HT-29 (cell line): ENCODE data around the gene ZNF438. TPM values are rescaled to one million over a fixed set of nuclear protein-coding genes. Genes with fewer than 3 reads are reported as not detected.

Experiments used
- DNase-seq: peaks from one replicate; pipeline ENCODE4 v3.0.0-alpha.2; 2015; ENCODE audit warnings: low spot score
- total RNA-seq: library from RNA; depleted of rRNA; stranded (reverse); fragments of >200 nt; shearing (Covaris generic); gene quantifications from 2 replicates; pipeline ENCODE4 v1.2.3, GENCODE V29; 2014

The ZNF438 gene
- total RNA-seq, 1 experiment from 2014 or later: 1.2 TPM

DNA sequence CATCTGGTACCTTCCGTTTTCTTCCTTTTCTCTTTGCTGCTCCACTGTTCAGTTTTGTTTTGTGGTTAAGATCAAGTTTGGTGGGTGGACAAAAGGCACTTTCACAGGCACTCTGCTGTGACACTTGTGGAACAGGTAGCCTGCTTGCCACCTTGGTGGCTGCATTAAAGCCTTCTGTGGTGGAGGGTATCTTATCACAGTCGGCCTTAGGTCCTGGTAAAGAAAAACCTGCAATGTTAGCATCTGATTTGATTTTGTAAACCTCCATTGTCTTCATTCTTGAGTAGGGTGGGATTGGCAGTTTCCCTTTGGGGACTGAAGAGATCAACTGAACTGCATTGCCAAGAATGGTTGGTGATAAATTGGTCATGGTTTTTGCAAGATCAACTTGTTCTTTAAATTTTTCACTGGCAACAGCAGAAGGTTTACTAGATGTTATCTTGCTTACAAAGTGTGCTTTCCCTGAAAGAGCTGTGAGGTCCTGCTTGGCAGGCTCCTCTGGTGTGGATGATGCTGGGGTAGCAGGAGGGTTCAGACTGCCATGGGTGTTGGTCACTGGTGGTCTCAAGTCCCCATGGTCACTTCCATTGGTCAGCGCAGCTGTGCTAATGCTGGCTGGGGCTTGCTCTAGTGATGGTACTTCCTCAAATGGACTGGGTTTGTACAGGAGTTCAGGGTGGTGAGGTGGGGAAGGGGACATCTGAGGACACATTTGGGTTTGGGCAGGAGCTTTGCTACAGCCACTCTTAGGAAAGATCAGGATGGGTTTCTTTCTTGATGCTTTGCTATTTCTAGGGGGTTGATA, 182.2 kb downstream of the ZNF438 start:
- no peak for DNase-seq

DNA sequence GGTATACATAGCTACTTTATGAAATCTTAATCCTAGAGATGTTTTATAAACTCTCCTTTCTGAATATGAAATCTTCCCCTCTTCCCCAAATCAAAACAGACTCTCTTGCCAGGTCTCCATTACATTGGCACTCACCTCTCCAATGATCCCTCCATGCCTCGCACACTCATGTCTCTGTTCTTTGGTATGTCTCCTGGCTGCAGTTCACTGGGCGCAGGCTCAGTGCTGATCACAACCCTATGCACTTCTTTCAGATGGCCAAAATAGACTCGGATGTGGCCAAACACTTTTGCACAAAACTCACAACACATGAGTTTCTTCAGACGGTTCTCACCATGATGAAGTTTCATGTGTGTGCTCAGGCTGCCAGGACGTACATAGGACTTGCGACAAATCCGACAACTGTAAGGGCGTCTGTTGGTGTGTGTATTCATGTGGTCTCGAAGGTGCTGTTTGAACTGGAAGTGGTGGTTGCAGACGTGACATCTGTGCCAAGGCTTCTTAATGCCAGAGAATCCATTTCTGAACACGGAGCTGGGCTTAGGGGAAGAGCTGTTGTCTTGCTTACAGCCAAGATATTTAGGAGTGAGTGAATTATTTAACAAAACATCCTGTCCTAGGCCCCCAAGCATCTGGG, 183.2 kb downstream of the ZNF438 start:
- DNase-seq: no peak

DNA sequence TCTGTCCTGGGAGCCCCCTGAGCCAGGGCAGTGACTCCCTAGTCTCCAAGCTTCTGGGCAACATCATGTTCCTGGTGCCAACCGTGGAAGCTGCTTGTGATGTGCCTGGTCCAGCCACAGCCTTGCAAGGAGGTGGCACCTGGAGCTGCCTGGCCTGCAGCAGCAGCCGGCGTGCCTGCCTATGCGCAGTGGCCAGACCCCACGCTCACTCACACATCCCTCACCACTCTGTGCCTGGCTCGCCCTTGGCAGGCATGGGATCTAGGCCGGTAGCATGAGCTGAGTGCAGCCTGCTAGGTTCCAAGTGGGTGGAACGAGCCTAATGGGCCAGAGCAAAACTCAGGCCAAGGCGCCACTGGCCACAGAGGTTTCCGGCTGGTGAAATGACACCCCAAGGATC, 184.0 kb downstream of the ZNF438 start:
- DNase-seq: no peak

DNA sequence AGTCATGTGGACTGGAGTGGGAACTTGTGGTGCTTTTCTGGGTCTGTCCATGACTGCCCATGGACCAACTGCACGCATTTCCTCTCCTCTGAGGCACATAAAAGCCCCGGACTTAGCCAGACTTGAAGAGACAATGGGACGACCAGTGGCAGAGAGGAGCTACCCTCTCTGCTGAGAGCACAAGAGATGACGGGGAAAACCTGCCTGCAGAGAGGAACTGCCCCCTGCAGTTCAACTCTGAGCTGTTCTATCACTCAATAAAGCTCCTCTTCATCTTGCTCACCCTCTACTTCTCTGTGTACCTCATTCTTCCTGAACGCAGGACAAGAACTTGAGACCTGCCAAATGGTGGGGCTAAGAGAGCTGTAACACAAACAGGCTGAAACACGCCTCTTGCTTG, 184.5 kb downstream of the ZNF438 start:
- no peak for DNase-seq

DNA sequence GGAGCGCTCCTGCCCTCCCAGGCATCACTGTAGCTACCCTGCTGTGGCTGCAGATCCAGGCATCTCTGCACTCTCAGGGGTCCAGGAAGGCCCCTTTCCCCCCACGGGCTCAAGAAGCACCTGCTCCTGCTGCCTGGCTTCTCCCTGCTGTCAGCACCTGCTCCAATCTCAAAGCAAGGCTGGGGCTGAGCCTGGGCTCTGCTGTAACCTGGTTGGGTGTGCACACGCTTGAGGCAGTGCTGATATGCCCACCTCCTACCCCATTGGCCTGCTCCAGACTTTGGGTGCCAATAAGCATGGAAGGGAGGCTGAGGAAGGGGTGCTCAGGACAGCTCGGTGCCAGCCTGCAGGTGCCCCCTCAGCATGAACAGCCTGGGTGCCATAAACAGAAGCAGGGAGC, 185.0 kb downstream of the ZNF438 start:
- no peak for DNase-seq

DNA sequence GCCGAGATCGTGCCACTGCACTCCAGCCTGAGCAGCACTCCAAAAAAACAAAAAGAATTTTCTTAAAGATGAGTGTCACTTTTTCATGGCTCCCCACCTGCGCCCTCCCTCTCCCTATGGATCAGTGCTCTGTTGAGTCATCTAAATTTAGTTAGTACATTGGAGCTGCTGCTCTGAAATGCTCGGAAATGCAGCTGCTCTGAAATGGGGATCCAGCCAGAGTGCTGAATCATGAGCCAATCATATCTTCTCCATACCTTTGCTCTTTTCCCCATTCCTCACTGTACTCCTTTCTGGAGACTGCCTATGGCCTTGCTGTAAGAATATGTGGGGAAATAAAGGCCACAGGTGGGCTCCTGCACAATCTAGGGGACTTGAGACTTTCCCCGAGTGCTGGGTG, 188.8 kb downstream of the ZNF438 start:
- no peak for DNase-seq

DNA sequence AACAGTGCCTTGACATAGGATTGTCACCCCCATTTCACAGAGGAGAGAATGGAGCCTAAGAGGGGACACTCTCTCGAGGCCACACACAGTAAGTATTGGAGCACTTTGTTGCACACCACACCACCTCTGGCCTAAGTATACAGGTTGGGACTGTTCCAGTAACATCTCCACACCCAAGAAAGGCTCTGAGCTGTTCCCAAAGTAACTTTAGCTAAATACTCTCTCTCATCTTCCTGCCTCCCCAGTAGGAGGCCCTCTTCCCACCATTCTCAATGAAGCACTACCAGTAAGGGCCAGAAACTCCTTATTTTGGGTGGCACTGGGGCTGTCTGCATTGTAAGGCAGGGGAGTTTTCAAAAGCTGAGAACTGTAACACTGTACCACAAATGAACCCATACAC, 189.5 kb downstream of the ZNF438 start:
- DNase-seq: no peak

DNA sequence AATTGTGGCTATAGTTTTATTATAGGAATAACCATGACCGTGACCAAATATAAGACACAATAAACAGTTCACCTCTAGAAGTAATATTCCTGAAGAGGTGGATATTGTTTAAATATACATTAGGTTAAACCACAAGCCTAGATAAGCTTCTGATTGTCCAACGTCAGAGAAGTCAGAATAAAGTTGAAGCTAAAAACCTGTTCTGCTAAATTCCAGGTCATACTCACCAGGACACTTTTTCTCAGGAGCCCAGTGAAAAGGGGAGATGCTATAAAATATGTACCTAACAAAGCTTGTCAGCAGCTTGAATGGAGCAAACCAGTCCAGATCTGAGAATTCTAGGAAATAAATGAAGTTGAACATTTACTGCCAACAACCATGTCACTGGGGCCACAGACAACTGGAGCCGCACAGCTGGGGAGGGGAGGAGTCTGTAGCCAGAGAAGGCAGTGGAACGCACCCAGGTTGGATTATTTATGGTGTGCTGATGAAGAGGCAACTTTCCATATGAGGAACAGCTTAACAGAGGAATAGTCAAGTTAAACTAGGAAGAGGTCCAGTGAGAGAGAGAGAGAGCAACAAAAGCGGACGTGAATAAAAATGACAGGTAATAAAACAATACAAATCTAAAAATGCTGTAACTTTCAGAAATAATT, 191.1 kb downstream of the ZNF438 start:
- peak; percentile 21 for DNase-seq

DNA sequence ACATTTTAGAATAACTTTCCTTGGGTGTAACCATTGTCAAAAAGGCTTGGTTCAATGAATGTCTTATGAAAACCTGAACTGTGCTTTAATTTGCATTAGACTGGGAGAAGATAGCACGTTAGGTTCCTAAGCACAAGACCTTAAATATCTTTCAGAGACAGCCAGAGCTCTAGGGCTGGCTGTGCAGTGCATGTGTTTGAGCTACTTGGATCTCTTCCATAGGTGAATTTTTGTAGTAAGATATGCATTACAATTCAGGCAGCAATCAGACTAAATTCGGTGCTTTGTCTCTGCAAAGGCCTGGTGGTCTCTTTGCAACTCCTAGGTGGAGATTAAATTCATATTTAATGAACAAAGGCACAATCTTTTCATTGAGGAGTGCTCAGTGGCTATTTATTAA, 192.0 kb downstream of the ZNF438 start:
- no peak for DNase-seq

DNA sequence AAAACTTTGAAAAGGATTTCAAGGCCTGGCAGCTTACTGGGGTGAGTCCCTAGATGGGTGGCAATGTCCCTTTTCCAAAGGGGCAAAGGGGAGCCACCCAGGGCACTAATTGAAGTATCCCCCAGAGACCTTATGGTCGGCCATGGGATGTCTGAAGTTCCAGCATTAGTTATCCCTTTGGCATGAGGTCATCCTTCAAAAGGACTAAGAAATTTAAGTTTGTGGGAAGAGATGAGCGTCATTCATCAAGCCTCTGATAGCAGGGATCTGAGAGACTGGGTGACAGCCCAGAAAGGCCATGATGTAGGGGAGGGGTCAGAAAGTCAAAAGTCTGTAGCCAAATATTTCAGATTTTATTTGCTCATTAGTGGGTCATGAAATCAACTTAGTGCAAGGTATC, 195.3 kb downstream of the ZNF438 start:
- no peak for DNase-seq

DNA sequence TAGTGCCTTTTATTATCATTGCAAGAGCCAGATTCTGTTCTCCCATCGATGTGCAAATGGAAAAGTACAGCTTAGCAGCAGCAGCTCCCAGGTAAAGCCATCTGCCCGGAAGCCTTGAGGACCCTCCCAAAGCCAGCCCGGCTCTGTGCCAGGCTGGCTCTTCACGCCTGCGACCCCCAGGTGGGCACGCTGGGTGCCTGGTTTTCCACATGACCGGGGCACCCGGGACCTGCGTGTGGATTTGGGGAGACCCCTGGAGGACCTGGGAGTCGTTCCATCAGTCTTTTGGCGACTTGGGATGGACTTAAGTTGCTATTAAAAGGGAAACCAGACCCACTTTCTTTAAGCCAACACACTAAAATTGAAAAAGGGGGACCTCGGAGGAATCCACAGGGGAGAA, 196.5 kb downstream of the ZNF438 start:
- no peak for DNase-seq

DNA sequence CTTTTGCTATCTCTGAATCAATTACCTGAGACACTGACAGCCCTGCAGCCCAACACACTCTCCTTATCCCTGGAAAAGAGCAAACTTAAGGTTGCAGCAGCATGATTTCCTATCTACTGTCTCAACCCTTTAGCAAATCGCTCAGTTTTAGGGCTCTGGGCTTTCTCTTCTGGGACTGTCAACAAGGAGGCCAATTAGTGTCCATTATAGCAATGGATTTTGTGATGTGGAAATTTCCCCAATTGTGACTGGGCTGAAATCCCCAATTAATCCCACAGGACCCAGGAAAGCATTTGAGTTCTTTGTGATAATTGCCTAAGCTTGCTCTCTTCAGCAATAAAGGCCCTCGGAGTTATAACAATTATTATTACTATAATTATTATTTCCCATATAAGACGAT, 197.0 kb downstream of the ZNF438 start:
- DNase-seq: no peak

DNA sequence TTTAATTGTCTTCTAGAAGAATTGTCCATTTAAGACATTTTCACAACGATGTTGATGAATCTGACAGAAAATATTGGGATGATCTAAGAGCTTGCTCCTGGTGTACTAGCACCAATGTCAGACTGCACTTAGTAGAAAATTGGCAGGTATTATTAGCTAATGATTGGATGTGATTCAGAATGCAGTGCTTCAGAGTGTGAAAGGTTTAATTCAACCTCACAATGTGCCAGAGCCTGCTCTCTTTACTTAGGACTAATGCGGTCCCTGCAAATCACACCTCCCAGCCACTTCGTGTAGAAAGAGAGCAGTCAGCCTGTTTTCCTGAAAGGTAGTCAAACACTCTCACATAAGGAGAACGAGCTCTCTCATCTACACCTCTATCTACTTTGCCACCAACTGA, 197.5 kb downstream of the ZNF438 start:
- no peak for DNase-seq

DNA sequence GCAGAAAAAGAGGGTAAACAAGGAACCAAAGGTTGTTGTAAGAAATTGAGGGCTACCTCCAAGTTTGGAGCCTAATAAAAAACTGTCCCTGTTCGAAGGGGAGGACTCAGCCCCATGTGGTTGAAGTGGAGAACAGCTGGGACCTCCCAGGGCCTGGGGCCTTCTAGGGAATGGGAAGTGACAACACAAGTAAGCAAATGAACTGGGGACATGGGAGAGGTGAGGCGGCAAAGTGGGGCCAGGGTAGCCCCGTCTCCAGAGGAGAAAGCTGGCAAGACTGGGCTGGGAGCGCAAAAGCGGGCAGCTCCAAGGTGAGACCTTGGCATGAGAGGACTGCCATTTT, 198.1 kb downstream of the ZNF438 start:
- no peak for DNase-seq

DNA sequence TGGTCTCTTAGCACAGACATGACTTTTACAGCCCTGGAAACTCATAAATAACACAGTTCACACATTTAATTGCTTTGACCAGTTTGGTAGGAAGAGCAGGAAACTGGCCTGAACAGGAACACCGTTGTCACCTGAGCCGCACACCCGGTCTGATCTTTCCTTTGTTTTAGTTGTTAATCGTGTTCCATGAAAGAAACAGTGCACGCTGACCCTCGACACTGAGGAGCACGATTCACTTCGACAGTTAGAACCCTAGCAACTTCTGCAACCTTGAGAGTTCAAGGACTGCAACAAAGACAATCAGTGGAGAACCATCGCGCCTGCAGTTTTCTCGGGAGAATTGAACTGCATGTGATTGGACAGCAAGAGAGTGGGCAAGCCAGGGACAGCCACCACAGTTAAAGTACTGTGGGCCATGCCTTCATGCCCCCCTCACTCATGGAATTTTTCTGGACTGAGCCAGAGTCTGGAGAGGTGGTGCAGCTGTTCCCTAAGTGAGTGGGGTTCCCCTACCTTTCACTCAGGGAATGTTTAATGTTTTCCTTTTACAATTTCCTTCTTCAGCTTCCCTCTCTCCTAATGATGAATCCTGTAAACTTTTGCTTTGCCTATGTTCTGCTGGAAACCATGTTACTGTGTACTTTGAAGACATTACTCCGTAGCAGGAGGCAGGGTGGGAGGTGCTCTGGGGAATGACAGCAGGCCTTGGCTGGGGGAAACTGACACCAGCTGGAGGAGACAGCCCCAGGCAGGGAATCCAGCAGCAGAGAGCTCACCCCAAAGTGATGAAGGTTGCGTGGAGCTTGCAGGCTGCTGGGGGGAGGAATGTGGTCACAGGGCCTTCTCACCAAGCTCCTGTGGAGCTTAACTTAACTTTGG, 198.7 kb downstream of the ZNF438 start:
- no peak for DNase-seq

DNA sequence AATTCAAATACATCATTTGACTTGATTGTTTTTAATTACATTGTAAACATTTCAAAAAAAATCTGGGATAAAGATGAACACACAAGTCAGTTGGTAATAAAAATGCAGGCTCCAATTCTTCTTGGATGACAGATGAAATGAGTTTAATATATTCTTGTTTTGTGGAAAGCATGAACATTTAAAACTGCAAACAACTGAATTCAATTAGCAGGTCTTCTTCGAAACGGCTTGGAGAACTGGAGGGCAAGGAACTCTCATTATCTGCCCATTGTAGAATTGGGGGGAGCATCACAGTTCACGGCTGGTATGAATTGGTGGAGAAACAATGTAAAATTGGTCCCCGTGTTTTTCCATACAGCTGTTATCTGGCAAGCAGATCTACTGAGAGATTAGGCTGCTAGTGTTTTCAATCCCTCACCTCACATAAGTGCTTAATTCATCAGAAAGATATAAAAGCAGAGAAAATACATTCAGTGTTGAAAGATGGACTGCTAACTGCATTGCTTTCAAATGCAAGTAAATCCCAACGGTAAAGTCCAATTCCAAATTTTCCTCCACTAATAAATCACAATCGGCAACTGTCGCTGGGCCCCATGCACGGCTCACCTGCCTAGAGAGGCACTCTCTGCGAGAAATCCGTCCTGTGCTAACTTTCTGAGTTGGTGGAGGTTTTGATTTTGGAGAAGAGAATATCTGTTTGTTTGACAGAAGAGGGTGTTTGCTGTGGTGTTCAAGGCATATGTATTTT, 199.5 kb downstream of the ZNF438 start:
- no peak for DNase-seq

DNA sequence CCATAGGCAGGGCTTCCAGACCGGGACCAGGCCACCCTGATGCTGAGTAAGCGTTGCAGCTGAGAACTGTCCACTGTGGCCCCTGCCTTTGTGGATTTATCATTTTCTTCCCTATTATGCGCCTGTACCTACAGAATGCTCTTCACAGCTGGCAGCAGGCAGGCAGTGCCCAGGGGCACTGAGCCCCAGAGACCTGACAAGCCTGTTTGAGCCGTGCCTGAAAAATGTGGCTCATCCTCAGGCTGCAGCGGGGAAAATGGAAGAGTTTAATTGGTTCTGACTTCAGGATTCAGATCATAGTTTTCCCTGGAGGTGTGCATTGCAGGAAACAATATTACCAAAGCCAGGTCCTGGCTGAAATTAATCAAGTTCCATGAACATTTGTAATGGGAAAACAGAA, 200.2 kb downstream of the ZNF438 start:
- DNase-seq: no peak

DNA sequence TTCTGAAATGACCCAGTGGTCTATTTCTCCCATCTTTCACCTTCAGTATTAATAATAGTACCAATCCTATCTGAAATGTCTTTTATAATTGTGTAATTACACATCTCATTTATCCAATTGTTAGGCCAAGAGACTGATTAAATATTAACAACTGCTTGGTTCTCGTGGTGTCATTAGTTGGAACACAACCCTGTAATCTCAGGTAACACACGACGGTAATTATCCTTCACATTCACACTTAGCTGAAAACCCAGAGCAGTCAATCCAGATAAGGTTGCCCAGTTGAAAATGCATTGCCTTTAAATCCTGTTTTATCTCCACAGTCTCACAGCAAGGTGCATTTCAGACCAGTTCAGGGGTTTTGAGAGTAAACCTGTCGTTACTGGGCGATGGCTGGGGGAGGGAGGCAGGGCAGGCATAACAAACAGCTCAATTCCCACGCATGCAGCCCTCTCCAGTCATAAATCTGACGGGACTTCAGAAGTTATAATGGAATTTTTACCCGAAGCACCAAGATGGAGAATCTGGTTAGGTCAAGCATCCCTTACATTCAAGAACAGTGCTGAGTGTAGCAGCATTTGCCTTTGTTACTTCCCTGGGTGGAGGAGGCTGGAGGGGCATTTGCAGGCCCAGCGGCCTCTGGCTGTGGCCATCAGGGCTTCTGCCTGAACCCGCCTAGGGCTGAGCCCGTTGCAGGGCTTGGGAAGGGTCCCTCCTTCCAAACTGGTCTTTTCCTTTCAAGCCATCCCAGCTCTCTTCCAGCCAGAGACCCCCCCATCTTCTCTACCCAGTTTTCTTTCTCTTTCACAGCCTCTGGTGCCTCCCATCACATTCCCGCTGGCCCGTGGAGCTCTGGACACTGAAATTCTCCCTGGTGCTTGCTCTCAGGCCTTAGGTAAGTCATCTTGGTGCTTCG, 201.1 kb downstream of the ZNF438 start:
- no peak for DNase-seq

DNA sequence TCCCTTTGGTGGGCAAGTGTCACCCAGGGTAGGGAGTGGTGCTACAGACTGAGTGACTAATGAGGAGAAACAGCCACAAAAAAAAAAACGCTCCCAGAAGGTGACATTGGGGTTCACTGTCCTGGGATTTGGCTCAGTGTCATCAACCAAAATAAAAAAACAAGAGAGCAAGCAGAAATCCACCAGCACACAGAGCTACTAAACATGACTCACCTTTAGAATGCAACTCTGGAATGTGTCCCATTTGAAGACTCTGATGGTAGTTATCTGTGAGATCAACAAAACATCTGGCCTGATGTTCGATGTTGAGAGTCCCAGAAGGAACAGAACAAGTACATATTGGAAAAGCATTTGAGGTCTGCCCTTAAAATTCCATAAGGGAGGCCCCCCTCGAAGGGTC, 201.8 kb downstream of the ZNF438 start:
- DNase-seq: no peak

DNA sequence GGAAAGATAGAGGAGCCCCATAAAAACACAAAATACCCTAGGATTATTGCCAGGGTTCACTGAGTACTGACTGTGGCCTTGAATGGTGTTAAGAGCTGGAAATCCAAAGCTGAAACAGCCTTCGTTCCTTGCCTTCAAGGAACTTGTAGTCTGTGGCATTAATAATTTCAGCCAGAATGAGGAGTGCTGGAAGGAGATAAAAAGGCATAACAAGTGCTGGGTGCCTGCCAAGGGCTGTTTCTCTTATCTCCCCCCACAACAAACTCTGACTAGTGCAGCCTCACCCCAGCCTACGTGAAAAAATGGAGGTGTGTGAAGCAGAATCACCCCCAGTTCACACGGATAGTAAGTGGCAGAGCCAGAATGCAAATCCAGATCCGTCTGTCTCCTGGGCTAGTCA, 203.0 kb downstream of the ZNF438 start:
- DNase-seq: no peak
